Cardiac fibroblast (primary cell): ENCODE measurements around the gene AEN.
"Not testable (repeated sequence)": the region's sequence is repeated elsewhere in the genome, so short reads cannot be mapped to it uniquely, and the experiment has no call there.

Source experiments
- DNase-seq, 2 donors: peaks; one replicate each; pipeline versions ENCODE4 v3.0.0 to v3.0.0-alpha.2; 2010; ENCODE audit warnings: low read depth in 2 of 2
- H3K4me3 ChIP-seq, 2 donors: replicated peaks in 1 of 2; 1 replicate in 1 of 2; 2 replicates in 1 of 2; pipeline ENCODE4 v1.5.1; 2011; ENCODE audit warnings: low read depth in 2 of 2, low read length in 2 of 2, mild to moderate bottlenecking in 2 of 2, moderate library complexity in 1 of 2
- CTCF ChIP-seq: IDR thresholded peaks from one replicate; pipeline ENCODE4 v1.5.1; 2011; ENCODE audit warnings: low read depth, mild to moderate bottlenecking, low read length, inconsistent platforms

The AEN gene

GRCh38 chr15:88637436-88637835 is 16.3 kb downstream of the AEN start:
- no peak for DNase-seq
- TF ChIP-seq CTCF = no peak

GRCh38 chr15:88637841-88638625 is 16.9 kb downstream of the AEN start:
- no peak for DNase-seq
- TF ChIP-seq CTCF = no peak
- peak overlapping the region in 1 of 2 donors; percentile 35 for H3K4me3 ChIP-seq

More at GRCh38 chr15:88637436-88637835, 16.3 kb downstream of the AEN start:
- no peak overlapping the region for H3K4me3 ChIP-seq

GRCh38 chr15:88638626-88639372 is 17.7 kb downstream of the AEN start, which contains the start of gene ISG20:
ISG20 (plus strand) TSS chr15:88639016; CDS start chr15:88639367, 351 bp downstream.
- peak; percentile 98 to 99 for DNase-seq
- TF ChIP-seq CTCF = peak; percentile 60
- peak within 1 kb of the TSS; percentile 37 to 54 for H3K4me3 ChIP-seq

- no peak overlapping the region for H3K4me3 ChIP-seq
- DNase-seq = no peak
- TF ChIP-seq CTCF = no peak
Measured at GRCh38 chr15:88641959-88642452, 20.9 kb downstream of the AEN start.

GRCh38 chr15:88642514-88642913 is 21.4 kb downstream of the AEN start:
- not testable (repeated sequence) for H3K4me3 ChIP-seq, DNase-seq

GRCh38 chr15:88644741-88645140 is 23.6 kb downstream of the AEN start:
- TF ChIP-seq CTCF = no peak
- no peak for DNase-seq
- H3K4me3 ChIP-seq = no peak overlapping the region
